DND-41 (cell line): ENCODE results near the gene SH2D3C.

Experiments used
- ATAC-seq: fragments of 200-7000 bp; cut with Tn5 transposase; 3 replicates; pipeline ENCODE4 v1.9.1; 2021; ENCODE audit warnings: low read depth; ENCODE audit not compliant: insufficient read depth
- DNase-seq: peaks from one replicate; pipeline ENCODE4 v3.0.0-alpha.2; 2020
- H2AFZ ChIP-seq: 2 replicates; pipeline ENCODE4 v1.6.0; 2012; ENCODE audit warnings: low read depth, low read length
- H3K27ac ChIP-seq: 2 replicates; pipeline ENCODE4 v1.5.1; 2012; ENCODE audit warnings: low read length, inconsistent platforms
- H3K27me3 ChIP-seq: fragments of 200-600 bp; sonication (generic); 2 replicates; pipeline ENCODE4 v1.6.0; 2012; ENCODE audit warnings: low read length, mild to moderate bottlenecking, inconsistent platforms; ENCODE audit not compliant: insufficient read depth, poor library complexity
- H3K36me3 ChIP-seq: 2 replicates; pipeline ENCODE4 v1.5.1; 2012; ENCODE audit warnings: low read length, inconsistent platforms; ENCODE audit not compliant: insufficient read depth
- H3K4me1 ChIP-seq: 2 replicates; pipeline ENCODE4 v1.5.1; 2012; ENCODE audit warnings: mild to moderate bottlenecking, low read length; ENCODE audit not compliant: insufficient read depth
- H3K4me2 ChIP-seq: 2 replicates; pipeline ENCODE4 v1.6.0; 2012; ENCODE audit warnings: mild to moderate bottlenecking, moderate library complexity, low read length, inconsistent platforms; ENCODE audit not compliant: insufficient read depth
- H3K4me3 ChIP-seq, 2 experiments: fragments of 200-600 bp in 1 of 2; shearing (Covaris generic) in 1 of 2; 2 replicates each; pipeline ENCODE4 v1.5.1; 2012 to 2016; ENCODE audit warnings: inconsistent platforms in 2 of 2, low read length in 2 of 2, mild to moderate bottlenecking in 2 of 2, low read depth in 1 of 2, moderate library complexity in 1 of 2
- H3K79me2 ChIP-seq: 2 replicates; pipeline ENCODE4 v1.6.0; 2012; ENCODE audit warnings: low read length, inconsistent platforms; ENCODE audit not compliant: insufficient read depth
- H3K9ac ChIP-seq: 2 replicates; pipeline ENCODE4 v1.6.0; 2012; ENCODE audit warnings: low read depth, mild to moderate bottlenecking, inconsistent platforms, low read length, moderate library complexity
- H3K9me3 ChIP-seq: 2 replicates; pipeline ENCODE4 v1.5.1; 2012; ENCODE audit warnings: low read length, moderate library complexity, mild to moderate bottlenecking, inconsistent platforms; ENCODE audit not compliant: insufficient read depth, severe bottlenecking
- H4K20me1 ChIP-seq: 2 replicates; pipeline ENCODE4 v1.6.0; 2012; ENCODE audit warnings: low read length; ENCODE audit not compliant: insufficient read depth
- CTCF ChIP-seq: IDR thresholded peaks from 2 replicates; pipeline ENCODE4 v1.5.1; 2012; ENCODE audit warnings: borderline replicate concordance, low read length, moderate library complexity, mild to moderate bottlenecking; ENCODE audit not compliant: poor library complexity, severe bottlenecking; ENCODE audit errors: extremely low read depth
- EZH2 ChIP-seq: IDR thresholded peaks from 3 replicates; pipeline ENCODE4 v1.6.1; 2012; ENCODE audit warnings: borderline replicate concordance, low read depth, mild to moderate bottlenecking, moderate library complexity, low read length, inconsistent platforms; ENCODE audit not compliant: severe bottlenecking

Gene SH2D3C

DNA sequence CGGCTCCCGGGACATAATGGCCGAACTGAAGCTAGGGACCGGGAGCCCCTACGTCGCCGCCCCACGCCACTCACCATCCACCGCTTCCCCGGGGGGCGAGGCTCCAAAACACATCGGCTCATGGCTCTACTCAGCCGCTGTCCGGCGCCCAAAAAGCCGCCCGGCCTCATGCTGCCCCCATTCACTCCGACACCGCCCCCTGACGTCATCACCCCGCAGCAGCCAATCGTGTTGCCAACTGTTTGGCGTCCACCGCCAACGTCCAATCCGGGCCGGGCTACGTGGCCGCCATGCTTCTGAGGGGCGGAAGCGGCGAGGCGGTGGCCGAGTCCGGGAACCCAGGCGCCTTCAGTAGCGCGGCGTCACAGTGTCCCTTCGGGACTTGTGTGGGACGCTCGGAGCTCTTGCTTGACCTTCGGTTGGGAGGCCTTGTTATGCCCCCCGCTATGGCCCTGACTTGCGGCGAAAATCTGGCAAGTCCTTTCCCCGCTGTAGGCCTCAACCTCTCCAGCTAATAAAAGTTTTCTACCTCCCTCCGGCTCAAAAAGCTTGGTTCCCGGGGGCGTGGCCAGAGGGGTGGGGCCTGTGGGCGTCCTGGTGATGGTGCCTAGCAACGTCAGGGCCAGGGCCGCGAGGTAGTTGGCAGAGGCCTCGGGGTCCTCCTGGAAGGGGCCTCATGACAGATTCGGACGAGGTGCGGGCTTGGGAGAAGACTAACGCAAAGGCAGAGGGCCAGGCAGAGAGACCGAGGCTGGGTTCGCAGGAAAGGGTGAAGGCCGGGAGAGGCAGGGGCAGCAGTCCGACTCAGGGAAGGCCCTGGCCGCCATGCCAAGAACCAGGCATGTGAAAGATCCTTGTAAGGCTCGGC lies 62.8 kb downstream of the SH2D3C start, which contains the start of the genes PTRH1 and TTC16:
Gene PTRH1, minus strand, starts transcription at position 194 of the 868 bp plus-strand sequence. Its CDS starts 24 bp downstream, at position 170.
Gene TTC16, plus strand, starts transcription at position 610 of the 868 bp plus-strand sequence. Its CDS starts 67 bp downstream, at position 677.
- DNase-seq = peak; percentile 92
- ATAC-seq = peak; percentile 89
- Histone ChIP-seq H3K9ac (peak within 1 kb of the TSS; percentile 60), H3K79me2 (no peaks in the 10 kb centered on the region), H3K27ac (peak within 1 kb of the TSS; percentile 70), H2AFZ (peak within 1 kb of the TSS; percentile 83), H3K4me2 (peak within 1 kb of the TSS; percentile 77), H3K9me3 (no peaks in the 10 kb centered on the region), H4K20me1 (peaks cover 13% of the 10 kb centered on the region), H3K4me3 (peak within 1 kb of the TSS; percentile 44 to 77), H3K36me3 (no peaks in the 10 kb centered on the region), H3K27me3 (no peaks in the 10 kb centered on the region), H3K4me1 (peaks cover 56% of the 10 kb centered on the region)
- no peak for TF ChIP-seq EZH2
- no peak for TF ChIP-seq CTCF

- no peaks in the 10 kb centered on the region for H3K79me2 ChIP-seq
These were observed 63.5 kb downstream of the SH2D3C start for GRCh38 chr9:127714951-127715469.

DNA sequence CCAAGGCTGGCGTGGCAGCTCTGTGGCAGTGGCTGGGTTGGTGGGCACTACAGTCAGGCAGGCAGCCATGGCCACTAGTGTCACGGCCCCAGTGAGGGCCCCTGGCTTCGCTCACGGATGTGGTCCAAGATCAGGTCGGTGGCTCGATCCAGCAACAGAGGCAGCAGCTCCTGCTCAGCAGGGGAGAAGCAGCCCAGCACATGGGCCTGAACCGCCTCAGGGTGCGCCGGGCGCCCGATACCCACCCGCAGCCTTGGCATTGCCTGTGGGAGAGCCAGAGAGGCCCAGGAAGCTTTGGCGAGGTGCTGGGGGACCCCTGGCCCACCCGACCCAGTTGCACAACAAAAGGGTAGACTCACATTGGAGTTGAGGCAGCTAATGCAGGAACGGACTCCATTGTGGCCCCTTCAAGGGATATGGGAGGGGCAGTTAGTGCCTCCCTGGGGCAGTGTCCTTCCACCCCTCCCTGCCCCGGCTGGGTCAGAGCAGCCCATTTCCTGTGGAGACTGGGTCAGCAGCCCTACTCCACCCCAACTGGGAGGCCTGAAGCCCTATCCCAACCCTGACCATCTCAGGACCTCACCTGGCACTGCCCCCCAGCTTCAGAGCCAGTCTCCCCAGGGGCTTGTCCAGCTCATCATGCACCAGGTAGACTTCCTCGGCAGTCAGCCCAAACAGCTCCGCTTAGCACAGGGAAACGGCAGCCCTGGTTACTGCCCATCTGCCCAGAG lies 64.3 kb downstream of the SH2D3C start:
- Histone ChIP-seq H2AFZ (no peak overlapping the region), H3K27ac (no peak overlapping the region), H3K27me3 (no peaks in the 10 kb centered on the region), H3K4me2 (peak overlapping the region; percentile 77), H3K9ac (no peak overlapping the region), H3K36me3 (no peaks in the 10 kb centered on the region), H3K4me3 (peak overlapping the region in 1 of 2 experiments; percentile 42; a peak in 2 of 4 replicates), H3K79me2 (no peaks in the 10 kb centered on the region), H3K4me1 (peaks cover 42% of the 10 kb centered on the region), H3K9me3 (no peaks in the 10 kb centered on the region), H4K20me1 (peaks cover 16% of the 10 kb centered on the region)
- ATAC-seq = no peak
- no peak for DNase-seq
- no peak for TF ChIP-seq EZH2
- TF ChIP-seq CTCF = no peak

More at GRCh38 chr9:127714951-127715469, 63.5 kb downstream of the SH2D3C start:
- Histone ChIP-seq H3K4me3 (peak overlapping the region; percentile 44 to 77), H3K27me3 (no peaks in the 10 kb centered on the region), H3K9me3 (no peaks in the 10 kb centered on the region), H3K4me1 (peaks cover 50% of the 10 kb centered on the region), H3K36me3 (no peaks in the 10 kb centered on the region), H3K4me2 (peak overlapping the region; percentile 77), H3K27ac (peak overlapping the region; percentile 51), H2AFZ (peak overlapping the region; percentile 74), H3K9ac (peak overlapping the region; percentile 60), H4K20me1 (peaks cover 13% of the 10 kb centered on the region)
- DNase-seq (no peak), ATAC-seq (peak; percentile 1; the same call in 2 of the 3 replicates)
- TF ChIP-seq EZH2 (no peak), CTCF (no peak)
